Mucosa of stomach (tissue), 1 donor: ENCODE data around the gene PANK3.
"Not testable (repeated sequence)": the region's sequence is repeated elsewhere in the genome, so short reads cannot be mapped to it uniquely, and the experiment has no call there.

Experiments
- H3K27me3 ChIP-seq: one replicate; pipeline ENCODE4 v1.7.0; 2013; ENCODE audit warnings: mild to moderate bottlenecking, low read length; ENCODE audit not compliant: control insufficient read depth, insufficient read depth
- H3K36me3 ChIP-seq: one replicate; pipeline ENCODE4 v1.7.0; 2013; ENCODE audit warnings: low read length; ENCODE audit not compliant: control insufficient read depth, insufficient read depth
- H3K4me1 ChIP-seq: one replicate; pipeline ENCODE4 v1.7.0; 2013; ENCODE audit warnings: mild to moderate bottlenecking, low read length; ENCODE audit not compliant: control insufficient read depth, insufficient read depth
- H3K4me3 ChIP-seq: one replicate; pipeline ENCODE4 v1.7.0; 2013; ENCODE audit warnings: low read length
- H3K9ac ChIP-seq: one replicate; pipeline ENCODE4 v1.7.0; 2013; ENCODE audit warnings: mild to moderate bottlenecking, low read length, moderate library complexity
- H3K9me3 ChIP-seq: one replicate; pipeline ENCODE4 v1.7.0; 2013; ENCODE audit warnings: mild to moderate bottlenecking, low read length, moderate library complexity; ENCODE audit not compliant: control insufficient read depth
- donor health status: Pancreatic carcinoma.

PANK3 gene

GRCh38 chr5:168607946-168608345 is 28.8 kb upstream of the PANK3 start:
- Histone ChIP-seq H3K4me3 (no peak overlapping the region), H3K9ac (no peak overlapping the region), H3K4me1 (peaks cover 16% of the 10 kb centered on the region), H3K27me3 (no peaks in the 10 kb centered on the region), H3K36me3 (no peaks in the 10 kb centered on the region), H3K9me3 (no peaks in the 10 kb centered on the region)

DNA sequence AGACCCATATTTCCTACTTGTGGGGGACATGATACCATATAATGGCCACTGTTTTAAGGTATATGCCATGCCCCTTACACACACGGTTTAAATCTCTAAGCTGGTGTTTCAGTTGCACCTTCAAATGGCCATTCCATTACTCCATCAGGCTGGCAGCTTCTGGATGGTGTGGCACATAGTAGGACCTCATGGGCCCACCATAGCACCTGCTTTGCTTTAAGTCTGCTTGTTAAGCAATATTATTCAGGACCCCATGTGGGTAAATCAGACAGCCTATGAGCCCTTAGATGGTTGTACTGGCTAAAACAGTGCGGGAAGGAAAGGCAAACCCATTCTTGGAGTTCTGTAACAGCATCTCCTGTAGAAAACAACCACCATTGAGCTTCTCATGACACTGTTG is 27.4 kb upstream of the PANK3 start:
- H3K4me1 ChIP-seq, result peaks cover 16% of the 10 kb centered on the region
- no peaks in the 10 kb centered on the region for H3K9me3 ChIP-seq
- no peak overlapping the region for H3K9ac ChIP-seq
- H3K27me3 ChIP-seq, result no peaks in the 10 kb centered on the region
- H3K36me3 ChIP-seq, result no peaks in the 10 kb centered on the region
- H3K4me3 ChIP-seq, result no peak overlapping the region

DNA sequence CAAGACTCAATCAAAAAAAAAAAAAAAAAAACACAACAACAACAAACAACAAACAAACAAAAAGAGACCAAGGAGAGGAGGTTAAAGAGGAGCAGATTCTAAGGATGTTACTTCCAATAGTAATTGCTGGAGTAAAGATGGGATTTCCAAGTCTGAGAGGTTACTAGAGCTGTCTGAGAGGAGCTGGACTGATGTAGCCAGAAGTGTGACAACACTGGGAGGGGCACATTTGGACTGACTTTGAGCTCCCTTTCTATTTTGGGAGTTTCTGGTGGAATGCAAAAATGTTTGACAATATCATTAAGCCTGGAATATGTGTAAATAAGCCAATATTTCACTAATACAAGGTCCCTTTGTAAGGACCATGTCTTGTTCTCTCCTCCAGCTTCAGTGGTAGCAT is 25.3 kb upstream of the PANK3 start:
- no peaks in the 10 kb centered on the region for H3K36me3 ChIP-seq
- H3K27me3 ChIP-seq, result no peaks in the 10 kb centered on the region
- H3K9ac ChIP-seq, result no peak overlapping the region
- H3K4me1 ChIP-seq, result peaks cover 17% of the 10 kb centered on the region
- no peak overlapping the region for H3K4me3 ChIP-seq
- no peaks in the 10 kb centered on the region for H3K9me3 ChIP-seq

DNA sequence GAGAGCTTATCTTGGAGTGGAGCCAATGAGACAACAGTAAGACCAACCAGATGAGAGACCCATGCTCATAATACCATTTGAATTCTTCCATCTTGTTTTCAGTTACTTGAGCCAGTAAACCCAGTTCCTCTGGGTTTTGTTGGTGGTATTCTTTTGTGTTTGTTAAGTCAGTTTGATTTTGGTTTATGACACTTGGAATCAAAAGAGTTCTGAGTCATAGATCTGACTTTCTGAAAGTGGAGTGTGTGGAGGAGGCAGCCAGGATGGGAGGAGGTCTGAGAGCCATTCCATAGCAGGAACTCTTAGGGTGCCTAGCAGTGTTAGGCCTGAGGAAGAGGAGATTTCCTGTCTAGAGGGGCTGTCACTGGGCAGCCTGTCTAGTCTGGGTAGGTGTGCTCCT is 24.6 kb upstream of the PANK3 start:
- Histone ChIP-seq H3K4me1 (peaks cover 17% of the 10 kb centered on the region), H3K36me3 (no peaks in the 10 kb centered on the region)

GRCh38 chr5:168602517-168602916 is 23.3 kb upstream of the PANK3 start:
- no peaks in the 10 kb centered on the region for H3K36me3 ChIP-seq
- no peak overlapping the region for H3K4me3 ChIP-seq

More for the DNA sequence above, 24.6 kb upstream of the PANK3 start:
- H3K9me3 ChIP-seq, result no peaks in the 10 kb centered on the region
- H3K27me3 ChIP-seq, result no peaks in the 10 kb centered on the region
- no peak overlapping the region for H3K9ac ChIP-seq
- H3K4me3 ChIP-seq, result no peak overlapping the region

DNA sequence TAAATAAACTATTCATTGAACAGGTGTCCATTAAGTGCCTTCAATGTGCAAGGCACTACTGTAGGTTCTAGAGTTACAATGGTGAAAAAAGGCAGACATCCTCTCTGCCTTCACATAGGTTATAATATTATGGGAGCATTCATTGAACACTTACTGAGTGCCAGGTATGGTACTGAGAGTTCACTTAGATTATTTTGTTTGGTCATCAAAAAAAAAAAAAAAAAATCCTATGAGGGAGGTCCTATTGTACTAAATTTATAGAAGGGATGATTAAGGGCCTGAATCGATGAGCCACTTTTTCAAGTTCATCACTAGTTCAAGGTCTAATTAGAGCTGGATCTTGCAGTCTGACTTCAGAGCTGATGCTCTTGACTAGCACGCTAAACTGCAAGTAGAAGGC is 22.8 kb upstream of the PANK3 start:
- Histone ChIP-seq H3K27me3 (no peaks in the 10 kb centered on the region), H3K4me3 (no peak overlapping the region), H3K9me3 (no peaks in the 10 kb centered on the region), H3K9ac (no peak overlapping the region), H3K4me1 (peaks cover 17% of the 10 kb centered on the region), H3K36me3 (no peaks in the 10 kb centered on the region)

More at GRCh38 chr5:168602517-168602916, 23.3 kb upstream of the PANK3 start:
- no peaks in the 10 kb centered on the region for H3K9me3 ChIP-seq
- H3K9ac ChIP-seq, result no peak overlapping the region
- H3K4me1 ChIP-seq, result peaks cover 17% of the 10 kb centered on the region
- no peaks in the 10 kb centered on the region for H3K27me3 ChIP-seq

GRCh38 chr5:168600409-168600808 is 21.2 kb upstream of the PANK3 start:
- Histone ChIP-seq H3K4me1 (peaks cover 17% of the 10 kb centered on the region), H3K4me3 (no peak overlapping the region), H3K9me3 (no peaks in the 10 kb centered on the region), H3K36me3 (no peaks in the 10 kb centered on the region), H3K27me3 (no peaks in the 10 kb centered on the region), H3K9ac (no peak overlapping the region)

DNA sequence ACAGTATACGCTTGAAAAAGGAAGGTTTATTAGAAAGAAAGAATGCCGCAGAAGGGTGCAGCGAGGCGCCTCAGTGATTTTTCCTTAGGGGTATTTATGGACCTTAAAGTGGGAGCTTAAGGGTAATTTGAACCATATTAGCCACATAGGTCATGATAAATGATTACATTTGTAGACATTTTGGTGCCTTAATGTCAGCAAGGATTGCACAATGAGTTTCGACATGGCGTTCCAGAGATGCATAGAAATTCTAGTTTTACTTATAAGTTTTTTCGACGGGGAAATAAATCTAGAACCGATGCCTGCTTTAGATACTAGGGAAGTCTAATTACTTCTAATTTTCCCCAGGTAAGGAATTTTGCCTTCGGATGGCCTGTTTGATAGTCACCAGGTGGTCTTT is 20.7 kb upstream of the PANK3 start:
- H3K36me3 ChIP-seq, result no peaks in the 10 kb centered on the region
- no peaks in the 10 kb centered on the region for H3K9me3 ChIP-seq
- H3K4me3 ChIP-seq, result no peak overlapping the region
- no peak overlapping the region for H3K9ac ChIP-seq
- H3K4me1 ChIP-seq, result peaks cover 17% of the 10 kb centered on the region
- no peaks in the 10 kb centered on the region for H3K27me3 ChIP-seq

GRCh38 chr5:168598639-168599038 is 19.5 kb upstream of the PANK3 start:
- H3K4me3 ChIP-seq, result no peak overlapping the region
- H3K4me1 ChIP-seq, result peaks cover 13% of the 10 kb centered on the region
- no peak overlapping the region for H3K9ac ChIP-seq
- H3K9me3 ChIP-seq, result no peaks in the 10 kb centered on the region
- H3K36me3 ChIP-seq, result no peaks in the 10 kb centered on the region
- H3K27me3 ChIP-seq, result no peaks in the 10 kb centered on the region

- Histone ChIP-seq H3K4me3 (no peak overlapping the region), H3K36me3 (no peaks in the 10 kb centered on the region), H3K9me3 (no peaks in the 10 kb centered on the region), H3K4me1 (peaks cover 12% of the 10 kb centered on the region), H3K27me3 (no peaks in the 10 kb centered on the region), H3K9ac (no peak overlapping the region)
Measured at GRCh38 chr5:168596927-168597326, 17.8 kb upstream of the PANK3 start.

DNA sequence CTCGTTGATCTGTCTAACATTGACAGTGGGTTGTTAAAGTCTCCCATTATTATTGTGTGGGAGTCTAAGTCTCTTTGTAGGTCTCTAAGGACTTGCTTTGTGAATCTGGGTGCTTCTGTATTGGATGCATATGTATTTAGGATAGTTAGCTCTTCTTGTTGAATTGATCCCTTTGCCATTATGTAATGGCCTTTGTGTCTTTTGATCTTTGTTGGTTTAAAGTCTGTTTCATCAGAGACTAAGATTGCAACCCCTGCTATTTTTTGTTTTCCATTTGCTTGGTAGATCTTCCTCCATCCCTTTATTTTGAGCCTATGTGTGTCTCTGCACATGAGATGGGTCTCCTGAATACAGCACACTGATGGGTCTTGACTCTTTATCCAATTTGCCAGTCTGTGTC is 17.0 kb upstream of the PANK3 start:
- H3K36me3 ChIP-seq, H3K9me3 ChIP-seq: not testable (repeated sequence)
- H3K4me1 ChIP-seq, result peaks cover 20% of the 10 kb centered on the region

DNA sequence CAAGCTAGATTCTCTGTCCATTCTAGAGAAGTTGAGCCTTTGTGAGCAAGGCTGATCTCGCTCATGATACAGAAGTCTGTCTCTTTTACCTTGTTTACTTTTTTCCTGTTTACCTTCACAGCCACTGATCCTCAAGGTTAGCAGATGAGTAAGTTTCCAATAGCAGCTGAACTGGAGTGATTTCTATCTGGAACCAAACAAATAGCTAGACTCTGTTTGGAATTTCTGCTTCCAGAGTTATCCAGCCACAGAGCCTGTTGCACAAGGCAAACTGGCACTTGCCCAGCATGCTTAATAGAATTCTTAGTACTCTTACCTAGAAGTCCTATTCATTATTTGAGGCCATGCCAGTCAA is 12.8 kb upstream of the PANK3 start:
- Histone ChIP-seq H3K4me1 (peaks cover 35% of the 10 kb centered on the region), H3K27me3 (no peaks in the 10 kb centered on the region), H3K4me3 (no peak overlapping the region), H3K9ac (no peak overlapping the region), H3K9me3 (no peaks in the 10 kb centered on the region), H3K36me3 (no peaks in the 10 kb centered on the region)

More for the DNA sequence above, 17.0 kb upstream of the PANK3 start:
- not testable (repeated sequence) for H3K9ac ChIP-seq, H3K4me3 ChIP-seq, H3K27me3 ChIP-seq

DNA sequence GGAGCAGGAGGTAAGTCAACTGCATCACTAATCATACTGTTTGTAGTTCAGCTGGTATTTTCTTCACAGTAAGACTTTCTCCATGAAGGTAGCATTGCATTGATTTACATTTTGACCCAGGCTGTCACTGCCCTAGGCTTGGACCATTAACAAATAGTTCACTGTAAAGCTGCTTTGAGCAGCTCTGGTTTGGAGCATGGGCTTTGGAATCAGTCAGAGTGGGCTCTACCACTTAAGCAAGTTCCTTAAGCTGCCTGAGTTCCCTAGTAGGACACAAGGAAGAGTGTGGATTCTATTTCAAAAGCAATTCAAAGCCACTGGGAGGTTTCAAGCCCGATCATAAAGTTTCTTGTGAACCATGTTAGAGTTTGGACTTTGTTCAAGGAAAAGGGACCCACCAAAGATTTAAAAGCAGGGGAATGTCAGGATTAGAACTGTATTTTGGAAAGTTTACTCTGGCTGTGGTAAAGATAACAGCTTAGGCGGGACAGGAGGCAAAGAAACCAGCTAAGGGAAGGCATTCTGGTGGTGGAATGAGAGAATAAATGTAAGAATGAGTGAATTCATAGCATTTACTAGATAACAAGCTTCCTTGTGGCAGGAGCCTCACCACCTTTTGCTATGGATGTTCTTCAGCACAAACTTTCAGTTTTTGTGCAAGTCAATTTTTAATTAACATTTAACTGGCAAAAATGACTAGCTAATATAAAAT is 12.3 kb upstream of the PANK3 start:
- Histone ChIP-seq H3K9me3 (no peaks in the 10 kb centered on the region), H3K4me3 (no peak overlapping the region), H3K36me3 (no peaks in the 10 kb centered on the region), H3K9ac (no peak overlapping the region), H3K4me1 (peaks cover 35% of the 10 kb centered on the region), H3K27me3 (no peaks in the 10 kb centered on the region)
